ENCODE results near the gene TBC1D10B. TPM values are rescaled to one million over a fixed set of nuclear protein-coding genes. Genes with fewer than 3 reads are reported as not detected.
A peak's percentile ranks its signal among the peaks of the same experiment; 100 is the strongest.
"Not testable (repeated sequence)": the region's sequence is repeated elsewhere in the genome, so short reads cannot be mapped to it uniquely, and the experiment has no call there.

Gene TBC1D10B
- total RNA-seq, 5 donors from 2014 or later (not counting 1 experiment from before 2014, with no cell fraction given): 24.0 to 60.1 (median 52.5) TPM

GRCh38 chr16:30342751-30343490 lies 27.4 kb downstream of the TBC1D10B start:
- Histone ChIP-seq H3K36me3 (ENCODE audit: control insufficient read depth in 2 of 2, extremely low read depth in 1 of 2, insufficient read depth in 1 of 2, low read length in 1 of 2) (no peaks in the 10 kb centered on the region), H3K9me3 (no peaks in the 10 kb centered on the region), H3K4me1 (ENCODE audit: control insufficient read depth in 1 of 2, extremely low read depth in 1 of 2, insufficient read depth in 2 of 2, low read length in 2 of 2) (peaks cover 2 to 10% of the 10 kb centered on the region in 2 experiments), H3K4me3 (ENCODE audit: control insufficient read depth in 1 of 2, extremely low read depth in 1 of 2, low read length in 1 of 2) (no peak overlapping the region), H3K27ac (ENCODE audit: low read length) (no peak overlapping the region), H3K27me3 (replicated peaks in 1 of 2; ENCODE audit: control insufficient read depth in 2 of 2, extremely low read depth in 1 of 2, insufficient read depth in 2 of 2, low read length in 1 of 2) (no peaks in the 10 kb centered on the region)
- Mint-ChIP-seq H3K4me3 (no peak overlapping the region), H3K36me3 (no peaks in the 10 kb centered on the region), H3K27me3 (no peaks in the 10 kb centered on the region), H3K9me3 (no peaks in the 10 kb centered on the region), H3K4me1 (peaks cover 4 to 5% (median 4%) of the 10 kb centered on the region in 3 donors), H3K27ac (no peak overlapping the region)
- 95% methylated on average over 26 of the region's 32 CpGs for WGBS (ENCODE audit: insufficient coverage)
- POLR2A ChIA-PET: no interaction called here
- no peak for ATAC-seq (replicated peaks in 1 of 4)
- no peak for DNase-seq
- CTCF ChIA-PET: interaction anchor here in 1 of 2 donors (0.5 kb wide), 1 partner anchor 22 kb away, joined by 4 read pairs; no protein-coding TSS in a partner anchor

- WGBS (ENCODE audit: insufficient coverage): 95% methylated on average over 4 of the region's 8 CpGs
- H3K4me1 ChIP-seq (ENCODE audit: control insufficient read depth in 1 of 2, extremely low read depth in 1 of 2, insufficient read depth in 2 of 2, low read length in 2 of 2); ATAC-seq (replicated peaks in 1 of 4); H3K36me3 ChIP-seq (ENCODE audit: control insufficient read depth in 2 of 2, extremely low read depth in 1 of 2, insufficient read depth in 1 of 2, low read length in 1 of 2); H3K27me3 ChIP-seq (replicated peaks in 1 of 2; ENCODE audit: control insufficient read depth in 2 of 2, extremely low read depth in 1 of 2, insufficient read depth in 2 of 2, low read length in 1 of 2); CTCF ChIA-PET; H3K27me3 Mint-ChIP-seq; H3K9me3 ChIP-seq; H3K36me3 Mint-ChIP-seq; H3K27ac Mint-ChIP-seq; H3K4me3 Mint-ChIP-seq; H3K9me3 Mint-ChIP-seq; H3K4me3 ChIP-seq (ENCODE audit: control insufficient read depth in 1 of 2, extremely low read depth in 1 of 2, low read length in 1 of 2); H3K27ac ChIP-seq (ENCODE audit: low read length); DNase-seq: not testable (repeated sequence)
- H3K4me1 Mint-ChIP-seq: peaks cover 5 to 11% (median 9%) of the 10 kb centered on the region in 3 donors
- POLR2A ChIA-PET: interaction anchor here in 1 of 2 donors (0.6 kb wide), 1 partner anchor 222 kb away, joined by 3 read pairs; no protein-coding TSS in a partner anchor
These were observed 28.3 kb downstream of the TBC1D10B start for GRCh38 chr16:30341971-30342370.

GRCh38 chr16:30340621-30341020 lies 29.7 kb downstream of the TBC1D10B start:
- no peaks in the 10 kb centered on the region for H3K27me3 Mint-ChIP-seq

DNA sequence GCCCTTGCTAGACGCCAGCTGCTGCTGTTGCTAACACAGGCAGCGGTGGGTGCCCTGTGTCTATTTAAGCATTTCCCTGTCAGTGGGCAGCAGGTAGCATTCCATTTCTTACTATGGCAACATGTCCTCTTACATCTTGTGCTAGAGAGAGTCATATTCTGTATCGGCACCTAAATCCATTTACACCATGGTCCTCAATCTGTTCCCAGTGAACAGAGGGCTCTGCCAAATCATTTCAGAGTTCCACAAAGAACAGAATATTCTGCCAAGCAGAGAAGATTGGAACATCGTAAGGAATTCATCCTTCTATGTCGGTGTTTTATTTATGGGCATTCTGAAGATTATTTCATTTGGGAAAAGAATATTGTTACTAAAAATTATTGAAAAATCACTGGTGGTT lies 31.6 kb downstream of the TBC1D10B start:
- H3K4me1 ChIP-seq (ENCODE audit: control insufficient read depth in 1 of 2, extremely low read depth in 1 of 2, insufficient read depth in 2 of 2, low read length in 2 of 2): peaks cover 9 to 15% of the 10 kb centered on the region in 2 experiments
- H3K27me3 ChIP-seq (replicated peaks in 1 of 2; ENCODE audit: control insufficient read depth in 2 of 2, extremely low read depth in 1 of 2, insufficient read depth in 2 of 2, low read length in 1 of 2); H3K27me3 Mint-ChIP-seq; ATAC-seq (replicated peaks in 1 of 4); H3K36me3 Mint-ChIP-seq; POLR2A ChIA-PET; H3K4me3 Mint-ChIP-seq; H3K9me3 Mint-ChIP-seq; H3K9me3 ChIP-seq; H3K36me3 ChIP-seq (ENCODE audit: control insufficient read depth in 2 of 2, extremely low read depth in 1 of 2, insufficient read depth in 1 of 2, low read length in 1 of 2); H3K4me3 ChIP-seq (ENCODE audit: control insufficient read depth in 1 of 2, extremely low read depth in 1 of 2, low read length in 1 of 2); CTCF ChIA-PET; H3K27ac Mint-ChIP-seq; DNase-seq; H3K27ac ChIP-seq (ENCODE audit: low read length): not testable (repeated sequence)
- peaks cover 15 to 28% (median 22%) of the 10 kb centered on the region in 3 donors for H3K4me1 Mint-ChIP-seq
- WGBS (ENCODE audit: insufficient coverage): no CpG with 5 or more reads among the region's 5 CpGs

More at GRCh38 chr16:30340621-30341020, 29.7 kb downstream of the TBC1D10B start:
- 33% methylated on average over 13 of the region's 13 CpGs for WGBS (ENCODE audit: insufficient coverage)
- ATAC-seq (replicated peaks in 1 of 4) (peak in 2 of 4 experiments; percentile 30 to 75), DNase-seq (peak in 3 of 35 experiments; percentile 20 to 38 (median 35))
- H3K4me1 Mint-ChIP-seq: peaks cover 11 to 17% (median 17%) of the 10 kb centered on the region in 3 donors
- H3K9me3 Mint-ChIP-seq: no peaks in the 10 kb centered on the region
- Histone ChIP-seq H3K9me3 (no peaks in the 10 kb centered on the region), H3K4me3 (ENCODE audit: control insufficient read depth in 1 of 2, extremely low read depth in 1 of 2, low read length in 1 of 2) (no peak overlapping the region), H3K27me3 (replicated peaks in 1 of 2; ENCODE audit: control insufficient read depth in 2 of 2, extremely low read depth in 1 of 2, insufficient read depth in 2 of 2, low read length in 1 of 2) (no peaks in the 10 kb centered on the region), H3K4me1 (ENCODE audit: control insufficient read depth in 1 of 2, extremely low read depth in 1 of 2, insufficient read depth in 2 of 2, low read length in 2 of 2) (peaks cover 8 to 13% of the 10 kb centered on the region in 2 experiments), H3K27ac (ENCODE audit: low read length) (no peak overlapping the region), H3K36me3 (ENCODE audit: control insufficient read depth in 2 of 2, extremely low read depth in 1 of 2, insufficient read depth in 1 of 2, low read length in 1 of 2) (no peaks in the 10 kb centered on the region)
- no peaks in the 10 kb centered on the region for H3K36me3 Mint-ChIP-seq
- ChIA-PET CTCF (no interaction called here), POLR2A (interaction anchor here in 1 of 2 donors (0.6 kb wide), 1 partner anchor 392 kb away, joined by 7 read pairs; no protein-coding TSS in a partner anchor)
- H3K4me3 Mint-ChIP-seq: peak overlapping the region in 1 of 3 donors; percentile 34
- H3K27ac Mint-ChIP-seq: peak overlapping the region in 1 of 2 donors; percentile 16

DNA sequence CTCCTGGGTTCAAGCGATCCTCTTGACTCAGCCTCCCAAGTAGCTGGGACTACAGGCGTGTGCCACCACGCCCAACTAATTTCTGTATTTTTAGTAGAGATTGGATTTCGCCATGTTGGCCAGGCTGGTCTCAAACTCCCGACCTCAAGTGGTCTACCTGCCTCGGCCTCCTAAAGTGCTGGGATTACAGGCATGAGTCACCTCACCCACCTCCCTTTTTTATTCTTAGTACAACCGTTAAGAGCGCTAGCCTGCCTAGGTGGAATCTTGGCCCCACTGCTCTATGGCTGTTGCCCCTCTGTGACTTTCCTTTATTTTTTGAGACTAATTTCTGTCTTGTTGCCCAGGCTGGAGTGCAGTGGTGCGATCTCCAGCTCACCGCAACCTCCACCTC lies 32.3 kb downstream of the TBC1D10B start:
- H3K36me3 ChIP-seq (ENCODE audit: control insufficient read depth in 2 of 2, extremely low read depth in 1 of 2, insufficient read depth in 1 of 2, low read length in 1 of 2); H3K27me3 Mint-ChIP-seq; H3K27ac ChIP-seq (ENCODE audit: low read length); H3K4me3 ChIP-seq (ENCODE audit: control insufficient read depth in 1 of 2, extremely low read depth in 1 of 2, low read length in 1 of 2); H3K36me3 Mint-ChIP-seq; POLR2A ChIA-PET; H3K27me3 ChIP-seq (replicated peaks in 1 of 2; ENCODE audit: control insufficient read depth in 2 of 2, extremely low read depth in 1 of 2, insufficient read depth in 2 of 2, low read length in 1 of 2); H3K27ac Mint-ChIP-seq; CTCF ChIA-PET; H3K9me3 Mint-ChIP-seq; DNase-seq; ATAC-seq (replicated peaks in 1 of 4); H3K9me3 ChIP-seq: not testable (repeated sequence)
- Mint-ChIP-seq H3K4me3 (peak overlapping the region in 1 of 3 donors; percentile 91), H3K4me1 (peaks cover 17 to 28% (median 24%) of the 10 kb centered on the region in 3 donors)
- WGBS (ENCODE audit: insufficient coverage): 95% methylated on average over 2 of the region's 10 CpGs
- peaks cover 9 to 15% of the 10 kb centered on the region in 2 experiments for H3K4me1 ChIP-seq (ENCODE audit: control insufficient read depth in 1 of 2, extremely low read depth in 1 of 2, insufficient read depth in 2 of 2, low read length in 2 of 2)

DNA sequence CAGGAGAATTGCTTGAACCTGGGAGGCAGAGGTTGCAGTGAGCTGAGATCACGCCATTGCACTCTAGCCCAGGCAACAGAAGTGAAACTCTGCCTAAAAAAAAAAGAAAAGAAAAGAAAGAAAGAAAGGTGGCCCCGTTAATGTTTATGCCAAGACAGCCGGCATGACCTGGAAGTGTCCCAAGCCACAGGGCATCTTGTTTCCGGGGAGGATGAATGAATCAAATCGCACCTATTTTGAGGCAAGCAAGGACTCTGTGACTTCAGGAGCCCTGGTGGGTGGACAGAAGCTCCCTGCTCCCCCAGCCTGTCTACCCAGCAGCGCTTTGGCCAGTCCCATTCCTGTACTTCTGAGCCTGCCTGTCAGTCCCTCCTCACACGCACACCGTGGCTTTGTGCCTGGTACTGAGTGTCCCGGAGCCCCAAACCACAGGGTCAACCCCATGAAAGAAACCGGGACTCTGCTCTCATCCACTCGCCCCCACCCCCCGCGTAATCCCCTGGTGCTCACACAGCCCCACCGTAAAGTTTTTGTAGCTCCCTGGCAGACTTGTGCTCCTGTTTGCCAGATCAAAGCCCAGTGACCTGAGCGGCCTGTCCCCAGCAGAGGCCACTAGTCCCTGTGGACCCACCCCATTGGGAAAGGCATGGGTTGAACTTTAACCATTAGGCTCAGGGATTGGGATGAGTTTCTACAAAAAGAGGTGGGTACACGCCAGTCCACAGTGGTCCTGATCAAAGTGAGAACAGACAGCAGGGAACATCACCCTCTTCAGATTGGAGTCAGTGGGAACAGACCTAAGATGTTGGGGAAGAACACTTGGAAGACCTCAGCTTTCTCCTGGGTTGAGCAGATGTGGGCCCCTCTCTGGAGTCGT lies 34.5 kb downstream of the TBC1D10B start:
- Mint-ChIP-seq H3K4me3 (peak overlapping the region; percentile 83 to 92 (median 91)), H3K4me1 (peaks cover 26 to 35% (median 26%) of the 10 kb centered on the region in 3 donors), H3K9me3 (no peaks in the 10 kb centered on the region), H3K36me3 (no peaks in the 10 kb centered on the region), H3K27me3 (no peaks in the 10 kb centered on the region), H3K27ac (peak overlapping the region; percentile 86 to 87)
- POLR2A ChIA-PET: interaction anchor here (0.6 to 0.7 kb wide), 2 partner anchors 16 to 82 kb away, joined by 3 to 5 read pairs; no protein-coding TSS in a partner anchor
- CTCF ChIA-PET: interaction anchor here (0.6 to 1.4 kb wide), 3 partner anchors 35 to 544 kb away, joined by 3 to 4 read pairs (median 3); partner anchors contain the start of gene DCTPP1 (in 1 of the 2)
- Histone ChIP-seq H3K36me3 (ENCODE audit: control insufficient read depth in 2 of 2, extremely low read depth in 1 of 2, insufficient read depth in 1 of 2, low read length in 1 of 2) (no peaks in the 10 kb centered on the region), H3K4me3 (ENCODE audit: control insufficient read depth in 1 of 2, extremely low read depth in 1 of 2, low read length in 1 of 2) (peak overlapping the region; percentile 47 to 58), H3K4me1 (ENCODE audit: control insufficient read depth in 1 of 2, extremely low read depth in 1 of 2, insufficient read depth in 2 of 2, low read length in 2 of 2) (peaks cover 9 to 13% of the 10 kb centered on the region in 2 experiments), H3K27me3 (replicated peaks in 1 of 2; ENCODE audit: control insufficient read depth in 2 of 2, extremely low read depth in 1 of 2, insufficient read depth in 2 of 2, low read length in 1 of 2) (no peaks in the 10 kb centered on the region), H3K9me3 (no peaks in the 10 kb centered on the region), H3K27ac (ENCODE audit: low read length) (peak overlapping the region; percentile 63)
- ATAC-seq (replicated peaks in 1 of 4) (no peak), DNase-seq (peak in 5 of 35 experiments; percentile 14 to 59 (median 16))
- WGBS (ENCODE audit: insufficient coverage): 28% methylated on average over 11 of the region's 17 CpGs

Measured in T-cell (primary cell).